ENCODE results near the gene SEC23IP. TPM values are rescaled to one million over a fixed set of nuclear protein-coding genes. Genes with fewer than 3 reads are reported as not detected.
A peak's percentile ranks its signal among the peaks of the same experiment; 100 is the strongest.
"Not testable (repeated sequence)": the region's sequence is repeated elsewhere in the genome, so short reads cannot be mapped to it uniquely, and the experiment has no call there.

Gene SEC23IP
- total RNA-seq, 1 donor = 22.4 TPM

DNA sequence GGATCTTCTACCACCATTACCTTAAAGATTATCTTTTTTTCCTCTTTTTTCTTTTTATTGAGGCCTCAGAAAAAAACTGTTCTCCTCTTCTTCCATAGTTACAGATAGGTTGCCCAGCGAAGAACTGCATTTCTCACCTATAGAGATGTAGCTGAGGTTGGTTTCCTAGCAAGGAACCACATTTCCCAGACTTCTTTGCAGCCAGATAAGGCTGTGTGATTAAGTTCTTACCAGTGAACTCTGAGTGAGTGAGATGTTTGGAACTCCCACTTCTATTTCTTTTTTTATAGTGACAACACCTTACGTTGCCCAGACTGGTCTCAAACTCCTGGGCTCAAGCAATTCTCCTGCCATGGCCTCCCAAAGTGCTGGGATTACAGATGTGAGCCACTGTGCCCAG is 14.0 kb upstream of the SEC23IP start:
- DNase-seq (ENCODE audit: low read depth in 2 of 3, low spot score in 2 of 3) = no peak

DNA sequence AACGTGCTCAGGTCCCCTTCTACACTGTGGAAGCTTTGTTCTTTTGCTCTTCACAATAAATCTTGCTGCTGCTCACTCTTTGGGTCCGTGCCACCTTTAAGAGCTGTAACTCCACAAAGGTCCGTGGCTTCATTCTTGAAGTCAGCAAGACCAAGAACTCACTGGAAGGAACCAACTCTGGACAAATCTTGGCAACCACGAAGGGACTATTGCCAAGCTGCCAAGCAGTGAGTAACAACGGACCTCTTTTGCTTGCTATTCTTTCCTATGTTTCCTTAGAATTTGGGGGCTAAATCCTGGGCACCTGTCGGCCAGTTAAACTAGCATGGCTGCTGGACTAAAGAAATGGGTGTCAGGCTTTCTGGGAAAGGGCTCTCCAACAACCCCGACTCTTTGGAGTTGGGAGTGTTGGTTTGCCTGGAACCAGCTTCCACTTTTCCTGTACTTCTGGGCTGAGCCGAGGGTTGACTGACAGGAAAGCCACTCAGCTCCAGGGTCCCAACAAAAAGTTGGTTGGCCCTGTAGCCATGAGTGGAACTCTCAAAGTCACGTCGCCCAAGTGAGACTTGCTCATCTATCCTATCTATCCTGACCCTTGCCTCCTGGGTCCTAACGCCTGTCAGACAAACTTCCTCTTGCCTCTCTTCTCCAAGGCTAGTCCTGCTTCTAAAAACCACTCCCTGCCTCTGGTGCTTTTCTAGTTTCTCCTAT is 8.5 kb upstream of the SEC23IP start:
- not testable (repeated sequence) for DNase-seq (ENCODE audit: low read depth in 2 of 3, low spot score in 2 of 3)

DNA sequence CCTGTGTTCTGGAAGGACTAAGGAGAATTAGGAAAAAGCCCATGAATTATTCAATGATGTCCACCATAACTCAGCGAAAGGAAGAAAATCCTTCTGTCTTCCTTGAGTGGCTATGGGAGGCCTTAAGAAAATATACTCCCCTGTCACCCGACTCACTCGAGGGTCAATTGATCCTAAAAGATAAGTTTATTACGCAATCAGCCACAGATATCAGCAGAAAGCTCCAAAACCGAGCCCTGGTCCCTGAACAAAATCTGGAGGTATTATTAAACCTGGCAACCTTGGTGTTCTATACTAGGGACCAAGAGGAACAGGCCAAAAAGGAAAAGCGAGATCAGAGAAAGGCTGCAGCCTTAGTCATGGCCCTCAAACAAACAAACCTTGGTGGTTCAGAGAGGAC is 6.5 kb upstream of the SEC23IP start:
- DNase-seq (ENCODE audit: low read depth in 2 of 3, low spot score in 2 of 3) = not testable (repeated sequence)

DNA sequence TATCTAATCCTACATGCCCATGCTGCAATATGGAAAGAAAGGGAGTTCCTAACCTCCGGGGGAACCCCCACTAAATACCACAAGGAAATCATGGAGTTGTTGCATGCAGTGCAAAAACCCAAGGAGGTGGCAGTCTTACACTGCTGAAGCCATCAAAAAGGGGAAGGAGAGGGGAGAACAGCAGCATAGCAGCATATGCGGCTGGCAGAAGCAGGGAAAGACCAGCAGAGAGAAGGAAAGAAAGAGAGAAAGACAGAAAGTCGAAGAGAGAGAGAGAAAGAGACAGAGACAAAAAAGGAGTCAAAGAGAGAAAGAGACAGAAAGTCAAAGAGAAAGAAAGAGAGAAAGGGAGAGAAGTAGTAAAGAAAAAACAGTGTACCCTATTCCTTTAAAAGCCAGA is 3.8 kb upstream of the SEC23IP start:
- DNase-seq (ENCODE audit: low read depth in 2 of 3, low spot score in 2 of 3) = not testable (repeated sequence)

DNA sequence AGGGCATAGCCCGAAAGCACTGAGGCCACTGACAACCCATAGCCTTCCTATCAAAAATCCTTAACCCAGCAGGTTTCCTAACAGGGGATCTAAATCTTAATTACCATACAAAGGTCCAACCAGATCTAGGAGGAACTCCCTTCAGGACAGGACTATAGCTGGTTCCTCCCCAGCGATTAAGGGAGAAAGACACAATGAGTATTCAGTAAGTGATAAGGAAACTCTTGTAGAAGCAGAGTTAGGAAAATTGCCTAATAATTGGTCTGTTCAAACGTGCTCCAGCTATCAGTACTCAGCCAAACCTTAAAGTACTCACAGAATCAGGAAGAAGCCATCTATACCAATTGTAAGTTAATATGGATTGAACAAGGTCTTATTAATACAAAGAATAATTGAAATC is 3.3 kb upstream of the SEC23IP start:
- not testable (repeated sequence) for DNase-seq (ENCODE audit: low read depth in 2 of 3, low spot score in 2 of 3)

DNA sequence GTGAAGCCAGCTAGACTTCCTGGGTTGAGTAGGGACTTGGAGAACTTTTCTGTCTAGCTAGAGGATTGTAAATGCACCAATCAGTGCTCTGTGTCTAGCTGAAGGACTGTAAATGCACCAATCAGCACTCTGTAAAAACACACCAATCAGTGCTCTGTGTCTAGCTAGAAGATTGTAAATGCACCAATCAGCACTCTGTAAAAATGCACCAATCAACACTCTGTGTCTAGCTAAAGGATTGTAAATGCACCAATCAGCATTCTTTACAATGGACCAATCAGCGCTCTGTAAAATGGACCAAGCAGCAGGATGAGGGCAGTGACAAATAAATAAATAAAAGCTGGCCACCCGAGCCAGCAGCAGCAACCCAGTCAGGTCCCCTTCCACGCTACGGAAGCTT is 2.2 kb upstream of the SEC23IP start:
- not testable (repeated sequence) for DNase-seq (ENCODE audit: low read depth in 2 of 3, low spot score in 2 of 3)

DNA sequence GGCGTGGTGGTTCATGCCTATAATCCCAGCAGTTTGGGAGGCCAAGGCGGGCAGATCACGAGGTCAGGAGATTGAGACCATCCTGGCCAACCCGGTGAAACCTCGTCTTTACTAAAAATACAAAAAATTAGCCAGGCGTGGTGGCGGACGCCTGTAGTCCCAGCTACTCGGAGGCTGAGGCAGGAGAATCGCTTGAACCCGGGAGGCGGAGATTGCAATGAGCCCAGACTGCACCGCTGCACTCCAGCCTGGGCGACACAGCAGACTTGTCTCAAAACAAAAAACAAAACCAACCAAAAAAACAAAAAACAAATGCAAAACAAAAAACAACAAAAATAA is 712 bp upstream of the SEC23IP start:
- not testable (repeated sequence) for DNase-seq (ENCODE audit: low read depth in 2 of 3, low spot score in 2 of 3)

DNA sequence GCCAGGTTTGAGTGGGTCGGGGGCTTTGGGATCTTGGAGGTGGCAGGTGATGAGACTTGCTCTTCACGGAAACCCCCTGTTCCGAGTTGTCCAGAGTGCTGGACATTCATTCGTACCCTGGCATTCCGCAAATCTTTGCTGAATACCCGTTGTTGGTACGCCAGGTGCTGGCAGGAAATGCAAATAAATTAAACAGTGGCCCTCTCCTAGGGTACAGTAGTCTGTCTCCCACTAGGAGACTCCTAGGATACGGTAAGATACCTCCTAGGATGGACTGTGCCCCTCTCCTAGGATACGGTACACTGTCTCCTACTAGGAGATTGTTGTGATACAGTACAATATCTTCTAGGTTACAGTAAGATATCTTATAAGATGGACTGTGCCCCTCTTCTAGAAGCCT is 544 bp downstream of the SEC23IP start:
- DNase-seq (ENCODE audit: low read depth in 2 of 3, low spot score in 2 of 3) = no peak

DNA sequence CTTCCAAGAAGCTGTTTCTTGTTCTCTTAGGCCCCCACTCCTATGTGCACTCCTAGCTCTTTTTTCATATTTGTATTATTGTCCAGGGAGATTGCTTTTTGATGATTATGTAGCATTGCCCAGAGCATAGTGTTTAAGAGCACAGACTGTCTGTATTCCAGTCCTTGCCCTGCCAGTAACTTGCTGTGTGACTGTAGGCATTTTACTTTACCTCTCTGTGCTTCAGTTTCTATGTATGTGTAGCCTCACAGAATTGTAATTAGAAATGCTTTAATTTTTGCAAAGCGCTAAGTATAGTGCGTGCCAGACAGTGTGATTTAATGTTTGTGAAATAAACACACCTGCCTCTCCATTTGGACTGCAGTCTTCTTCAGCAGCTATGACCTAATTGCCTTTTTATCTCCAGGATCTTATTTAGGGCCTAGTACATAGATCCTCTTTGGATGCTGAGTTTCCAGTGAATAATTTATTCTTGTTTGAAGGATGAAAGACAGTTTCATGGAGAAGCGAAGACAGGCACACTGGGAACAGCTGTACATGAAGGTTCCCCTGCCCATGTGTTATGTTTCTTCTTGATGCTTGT is 1.4 kb downstream of the SEC23IP start:
- DNase-seq (ENCODE audit: low read depth in 2 of 3, low spot score in 2 of 3) = no peak

DNA sequence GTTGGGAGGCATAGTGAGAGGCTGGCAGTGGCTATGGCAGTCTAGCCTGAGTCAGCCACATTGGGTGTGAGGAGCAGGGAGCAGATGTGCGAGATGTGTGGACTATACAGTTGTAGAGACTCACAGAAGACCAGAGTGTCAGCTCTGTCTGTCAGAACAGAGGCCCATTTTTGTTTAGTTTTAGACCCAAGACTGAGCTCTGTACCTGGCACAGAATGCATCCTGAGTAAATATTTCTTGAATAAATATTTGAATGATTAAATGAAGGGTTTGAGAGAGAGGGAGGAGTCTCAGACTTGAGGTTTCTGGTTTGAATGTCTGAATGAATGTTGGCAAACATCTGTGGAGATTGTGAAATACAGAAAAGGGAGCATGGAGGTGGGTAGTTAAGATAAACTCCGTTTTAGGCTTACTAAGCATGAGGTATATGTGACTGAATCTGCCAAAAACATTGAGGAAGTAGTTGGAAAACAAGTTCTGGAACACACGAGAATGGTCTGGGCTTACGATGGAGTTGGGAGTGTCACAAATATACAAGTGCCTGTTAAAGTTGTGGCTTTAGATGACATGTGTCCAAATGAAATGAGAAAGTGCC is 3.6 kb downstream of the SEC23IP start:
- peak in 1 of 3 donors; percentile 49 for DNase-seq (ENCODE audit: low read depth in 2 of 3, low spot score in 2 of 3)

DNA sequence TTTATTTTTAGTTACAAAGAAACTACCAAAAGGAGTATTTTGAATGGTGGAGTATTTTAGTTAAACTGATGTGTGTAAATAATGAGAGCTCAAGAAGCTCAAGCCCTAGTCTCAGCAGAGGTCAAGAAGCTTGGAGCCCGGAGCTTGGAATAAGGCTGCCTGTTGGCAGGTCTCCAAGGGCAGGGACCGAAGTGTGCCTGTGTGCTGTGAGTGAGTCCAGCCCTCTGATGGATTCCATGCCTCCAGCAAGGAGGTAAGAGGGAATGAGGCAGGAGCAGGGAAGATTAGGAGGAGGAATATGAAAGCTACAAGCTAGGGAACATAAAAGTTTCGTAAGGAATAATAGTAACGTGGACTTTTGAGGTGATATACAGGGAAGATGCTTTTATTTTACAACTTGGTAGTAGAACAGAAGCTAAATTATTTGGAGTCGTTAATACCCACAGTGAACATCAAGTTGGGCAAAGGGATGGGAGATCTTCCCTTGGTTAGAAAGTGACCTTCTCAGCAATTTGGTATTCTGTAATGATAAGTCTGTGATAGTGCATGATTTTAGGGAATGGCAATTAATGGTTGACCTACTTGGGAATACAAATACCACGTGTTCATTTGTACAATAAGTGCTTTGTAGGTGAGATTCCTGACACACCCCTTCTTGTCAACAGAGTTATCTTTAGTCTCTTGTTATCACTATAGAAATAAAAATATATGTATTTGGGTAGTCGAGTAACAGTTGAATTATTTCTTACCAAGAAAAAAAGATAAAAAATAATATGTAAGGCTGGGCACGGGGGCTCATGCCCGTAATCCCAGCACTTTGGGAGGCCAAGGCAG is 4.6 kb downstream of the SEC23IP start:
- DNase-seq (ENCODE audit: low read depth in 2 of 3, low spot score in 2 of 3) = no peak

DNA sequence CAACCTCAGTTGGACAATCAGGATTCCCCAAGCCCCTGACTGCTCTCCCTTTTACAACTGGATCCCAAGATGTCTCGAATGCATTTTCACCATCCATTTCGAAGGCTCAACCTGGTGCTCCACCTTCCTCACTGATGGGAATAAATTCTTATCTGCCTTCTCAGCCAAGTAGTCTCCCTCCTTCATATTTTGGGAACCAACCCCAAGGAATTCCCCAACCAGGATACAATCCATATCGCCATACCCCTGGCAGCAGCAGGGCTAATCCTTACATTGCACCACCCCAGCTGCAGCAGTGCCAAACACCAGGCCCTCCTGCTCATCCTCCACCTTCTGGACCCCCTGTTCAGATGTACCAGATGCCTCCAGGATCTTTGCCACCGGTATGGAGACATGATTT is 6.0 kb downstream of the SEC23IP start:
- no peak for DNase-seq (ENCODE audit: low read depth in 2 of 3, low spot score in 2 of 3)

DNA sequence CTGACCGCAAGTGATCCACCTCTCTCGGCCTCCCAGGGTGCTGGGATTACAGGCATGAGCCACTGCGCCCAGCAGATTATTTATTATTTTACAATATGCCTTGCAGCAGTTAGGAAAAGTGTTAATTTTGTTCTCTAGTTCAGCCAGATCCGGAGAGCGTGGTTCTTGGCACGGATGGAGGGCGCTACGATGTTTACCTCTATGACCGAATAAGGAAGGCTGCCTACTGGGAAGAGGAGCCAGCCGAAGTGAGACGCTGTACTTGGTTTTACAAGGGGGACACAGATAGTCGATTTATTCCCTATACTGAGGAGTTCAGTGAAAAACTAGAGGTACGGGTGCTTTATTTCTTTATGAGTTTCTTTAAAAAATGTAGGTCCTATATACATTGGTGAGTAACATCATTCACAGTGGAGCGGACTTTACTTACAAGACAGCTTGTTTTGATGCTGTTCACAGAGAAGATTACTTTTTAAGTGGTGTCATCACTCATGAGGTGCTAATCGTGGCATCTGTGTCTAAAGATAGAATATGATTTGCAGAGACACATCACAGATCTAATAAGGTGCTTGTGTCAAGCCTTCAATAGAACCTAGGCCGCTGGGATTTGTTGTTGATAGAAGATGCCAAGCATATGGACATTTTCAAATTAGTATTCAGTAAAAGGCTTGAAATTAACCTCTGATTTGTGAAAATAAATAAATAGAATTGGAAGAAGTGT is 11.6 kb downstream of the SEC23IP start:
- DNase-seq (ENCODE audit: low read depth in 2 of 3, low spot score in 2 of 3) = no peak

DNA sequence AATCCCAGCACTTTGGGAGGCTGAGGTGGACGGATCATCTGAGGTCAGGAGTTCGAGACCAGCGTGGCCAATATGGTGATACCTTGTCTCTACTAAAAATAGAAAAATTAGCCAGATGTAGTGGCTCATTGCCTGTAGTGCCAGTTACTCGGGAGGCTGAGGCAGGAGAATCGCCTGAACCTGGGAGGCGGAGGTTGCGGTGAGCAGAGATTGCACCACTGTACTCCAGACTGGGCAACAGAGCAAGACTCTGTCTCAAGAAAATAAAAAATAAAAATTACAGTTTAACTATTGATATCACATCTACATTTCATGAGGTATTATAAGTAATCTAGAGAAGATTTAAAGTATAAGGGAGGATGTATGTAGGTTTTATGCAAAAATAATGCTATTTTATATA is 15.2 kb downstream of the SEC23IP start:
- not testable (repeated sequence) for DNase-seq (ENCODE audit: low read depth in 2 of 3, low spot score in 2 of 3)

DNA sequence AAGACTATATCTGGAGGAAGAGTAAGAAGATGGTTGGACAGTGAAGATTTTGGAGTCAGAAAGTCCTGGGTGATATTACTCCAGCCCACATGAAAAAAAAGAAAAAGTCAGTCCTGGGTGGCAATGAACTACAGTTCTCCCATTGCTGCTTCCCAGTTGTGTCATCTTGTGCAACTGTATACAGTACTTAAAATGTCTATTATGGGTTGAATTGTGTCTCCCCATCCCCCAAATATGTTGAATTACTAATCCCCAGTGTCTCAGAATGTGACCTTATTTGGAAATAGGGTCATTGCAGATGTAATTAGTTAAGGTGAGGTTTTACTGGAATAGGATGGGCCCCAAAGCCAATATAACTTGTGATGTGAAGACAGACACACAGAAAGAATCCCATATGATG is 15.6 kb downstream of the SEC23IP start:
- no peak for DNase-seq (ENCODE audit: low read depth in 2 of 3, low spot score in 2 of 3)

DNA sequence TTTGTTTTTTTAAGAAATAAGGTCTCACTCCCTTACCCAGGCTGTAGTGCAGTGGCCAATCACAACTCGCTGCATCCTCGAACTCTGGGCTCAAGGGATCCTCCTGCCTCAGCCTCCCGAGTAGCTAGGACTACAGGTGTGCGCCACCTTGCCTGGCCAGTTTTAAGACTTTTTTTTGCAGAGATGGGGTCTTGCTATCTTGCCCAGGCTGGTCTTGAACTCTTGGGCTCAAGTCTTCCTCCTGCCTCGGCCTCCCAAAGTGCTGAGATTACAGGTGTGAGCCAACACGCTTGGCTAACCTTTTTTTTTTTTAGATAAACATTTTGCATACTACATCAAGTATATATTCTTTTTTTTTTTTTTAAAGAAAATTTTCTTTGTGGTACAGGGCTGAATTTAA is 18.2 kb downstream of the SEC23IP start:
- DNase-seq (ENCODE audit: low read depth in 2 of 3, low spot score in 2 of 3) = no peak

DNA sequence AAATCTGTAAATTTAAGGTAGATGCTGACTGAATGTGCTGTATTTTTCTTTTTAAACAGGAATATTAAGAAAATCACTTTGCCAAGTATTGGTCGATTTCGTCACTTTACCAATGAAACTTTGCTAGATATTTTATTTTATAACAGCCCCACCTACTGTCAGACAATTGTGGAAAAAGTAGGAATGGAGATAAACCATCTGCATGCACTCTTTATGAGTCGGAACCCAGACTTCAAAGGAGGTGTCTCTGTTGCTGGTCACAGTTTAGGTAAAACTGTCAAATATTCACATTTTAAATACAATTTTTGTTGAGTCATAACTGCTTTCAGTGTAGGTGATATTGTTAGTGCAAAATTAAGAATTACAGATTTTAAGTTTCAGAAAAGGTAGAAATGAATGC is 25.2 kb downstream of the SEC23IP start:
- peak in 1 of 3 donors; percentile 28 for DNase-seq (ENCODE audit: low read depth in 2 of 3, low spot score in 2 of 3)

DNA sequence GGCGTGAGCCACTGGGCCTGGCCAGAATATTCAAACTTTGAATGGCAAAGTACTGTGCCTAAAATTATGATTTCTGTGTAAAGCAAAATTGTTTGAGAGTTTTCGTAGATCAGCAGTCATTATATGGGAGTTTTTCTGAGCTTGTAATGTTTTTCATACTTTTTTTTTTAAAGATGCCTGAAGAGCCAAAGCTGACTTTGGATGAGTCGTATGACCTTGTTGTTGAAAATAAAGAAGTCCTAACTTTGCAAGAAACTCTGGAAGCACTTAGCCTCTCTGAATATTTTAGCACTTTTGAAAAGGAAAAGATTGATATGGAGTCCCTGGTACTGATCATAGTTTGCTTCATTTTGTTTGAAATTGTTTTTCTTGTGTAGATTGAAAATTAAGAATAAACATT is 26.7 kb downstream of the SEC23IP start:
- no peak for DNase-seq (ENCODE audit: low read depth in 2 of 3, low spot score in 2 of 3)

DNA sequence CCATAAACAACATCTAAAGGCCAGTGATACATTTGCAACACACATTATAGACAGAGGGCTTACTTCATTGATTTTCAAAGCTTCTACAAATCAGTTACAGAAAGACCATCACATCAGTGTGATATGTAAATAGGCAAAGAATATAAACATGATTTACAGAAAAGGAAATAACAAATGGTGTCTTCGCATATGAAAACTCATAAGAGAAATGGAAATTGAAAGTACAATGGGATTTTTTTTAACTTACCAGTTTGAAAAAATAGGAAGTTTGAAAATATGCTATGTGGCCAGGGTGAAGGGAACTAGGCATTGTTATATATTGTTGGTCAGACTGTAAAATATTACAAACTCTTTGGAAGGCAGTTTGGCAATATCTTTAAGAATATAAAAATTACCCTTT is 27.3 kb downstream of the SEC23IP start:
- peak in 1 of 3 donors; percentile 42 for DNase-seq (ENCODE audit: low read depth in 2 of 3, low spot score in 2 of 3)

DNA sequence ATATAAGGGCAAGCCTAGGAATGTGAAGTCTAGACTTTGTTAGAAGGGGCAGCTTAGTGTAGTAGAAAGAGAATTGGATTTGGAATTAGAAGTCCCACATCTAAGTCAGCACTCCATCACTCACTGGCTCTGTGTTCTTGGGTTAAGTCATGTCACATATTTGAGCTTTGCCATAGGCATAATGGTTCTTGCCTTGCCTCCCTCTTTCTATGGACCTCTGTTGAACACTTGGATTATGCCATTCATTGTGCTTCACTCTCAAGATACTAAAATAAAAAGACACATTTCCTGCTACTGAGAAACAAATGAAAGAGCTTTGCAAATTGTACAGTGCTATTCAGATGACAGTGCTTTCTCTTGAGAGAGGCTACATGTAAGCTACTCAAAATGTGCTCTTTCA is 35.9 kb downstream of the SEC23IP start:
- no peak for DNase-seq (ENCODE audit: low read depth in 2 of 3, low spot score in 2 of 3)

DNA sequence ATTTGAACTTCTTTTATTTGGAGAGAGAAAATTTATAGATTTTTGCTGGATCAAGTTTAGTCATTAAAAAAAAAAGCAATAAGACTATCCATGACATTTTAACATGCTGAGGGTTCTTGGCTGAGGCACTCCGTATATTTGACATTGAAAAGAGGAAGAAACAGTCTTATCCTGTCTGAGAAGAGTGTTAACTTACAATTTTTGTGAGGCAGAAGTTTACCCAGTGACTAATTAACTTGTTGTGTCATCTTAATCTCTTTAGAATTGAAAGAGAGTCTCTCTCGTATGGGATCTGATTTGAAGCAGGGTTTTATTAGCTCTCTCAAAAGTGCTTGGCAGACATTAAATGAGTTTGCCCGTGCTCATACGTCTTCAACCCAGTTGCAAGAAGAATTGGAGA is 39.3 kb downstream of the SEC23IP start:
- DNase-seq (ENCODE audit: low read depth in 2 of 3, low spot score in 2 of 3) = no peak
